Measurements from ENCODE around the gene PCDHGA10.

The PCDHGA10 gene

GRCh38 chr5:141412854-141413539 is at the start of gene PCDHGA10:
Gene PCDHGA10 (plus strand): TSS chr5:141412987. CDS start chr5:141413176, 189 bp downstream.
- peaks cover 33 to 65% (median 52%) of the 10 kb centered on the region in 5 donors for H3K9me3 ChIP-seq (ENCODE audit: control insufficient read depth in 5 of 5, low read length in 5 of 5)
- H3K9ac ChIP-seq (ENCODE audit: low read length in 5 of 5) = peak within 1 kb of the TSS in 3 of 5 donors; percentile 30 to 56 (median 32)
- H3K27me3 ChIP-seq (ENCODE audit: control insufficient read depth in 5 of 5, insufficient read depth in 4 of 5, low read length in 5 of 5) = peaks cover 0 to 10% (median 5%) of the 10 kb centered on the region in 5 donors
- H3K27ac ChIP-seq (ENCODE audit: low read depth, low read length) = no peak within 1 kb of the TSS
- H3K36me3 ChIP-seq (ENCODE audit: control insufficient read depth in 5 of 5, insufficient read depth in 5 of 5, low read length in 5 of 5) = no peaks in the 10 kb centered on the region
- H3K4me3 ChIP-seq (ENCODE audit: low read depth in 1 of 5, low read length in 5 of 5) = peak within 1 kb of the TSS; percentile 56 to 78 (median 68)
- H3K4me1 ChIP-seq (ENCODE audit: control insufficient read depth in 5 of 5, insufficient read depth in 5 of 5, low read length in 5 of 5) = peaks cover 0 to 27% (median 25%) of the 10 kb centered on the region in 5 donors

GRCh38 chr5:141363952-141364660 is 48.7 kb upstream of the PCDHGA10 start, which contains the start of gene PCDHGA5:
Gene PCDHGA5 (plus strand): TSS chr5:141364162. CDS start chr5:141364331, 169 bp downstream.
- peaks cover 0 to 3% (median 0%) of the 10 kb centered on the region in 5 donors for H3K4me1 ChIP-seq (ENCODE audit: control insufficient read depth in 5 of 5, insufficient read depth in 5 of 5, low read length in 5 of 5)
- H3K9ac ChIP-seq (ENCODE audit: low read length in 5 of 5) = no peak within 1 kb of the TSS
- H3K36me3 ChIP-seq (ENCODE audit: control insufficient read depth in 5 of 5, insufficient read depth in 5 of 5, low read length in 5 of 5) = no peaks in the 10 kb centered on the region
- H3K27me3 ChIP-seq (ENCODE audit: control insufficient read depth in 5 of 5, insufficient read depth in 4 of 5, low read length in 5 of 5) = peaks cover 0 to 16% (median 11%) of the 10 kb centered on the region in 5 donors
- H3K4me3 ChIP-seq (ENCODE audit: low read depth in 1 of 5, low read length in 5 of 5) = peak within 1 kb of the TSS; percentile 46 to 61 (median 50)
- no peak within 1 kb of the TSS for H3K27ac ChIP-seq (ENCODE audit: low read depth, low read length)
- H3K9me3 ChIP-seq (ENCODE audit: control insufficient read depth in 5 of 5, low read length in 5 of 5) = peaks cover 46 to 76% (median 68%) of the 10 kb centered on the region in 5 donors

- H3K9me3 ChIP-seq (ENCODE audit: control insufficient read depth in 5 of 5, low read length in 5 of 5) = peaks cover 48 to 77% (median 67%) of the 10 kb centered on the region in 5 donors
- peaks cover 0 to 5% (median 0%) of the 10 kb centered on the region in 5 donors for H3K4me1 ChIP-seq (ENCODE audit: control insufficient read depth in 5 of 5, insufficient read depth in 5 of 5, low read length in 5 of 5)
Measured at GRCh38 chr5:141366016-141366896, 46.5 kb upstream of the PCDHGA10 start.

GRCh38 chr5:141369994-141370848 is 42.6 kb upstream of the PCDHGA10 start, which contains the start of gene PCDHGB3:
Gene PCDHGB3 (plus strand): TSS chr5:141370242. CDS start chr5:141370395, 153 bp downstream.
- Histone ChIP-seq H3K4me1 (ENCODE audit: control insufficient read depth in 5 of 5, insufficient read depth in 5 of 5, low read length in 5 of 5) (peaks cover 0 to 5% (median 0%) of the 10 kb centered on the region in 5 donors), H3K4me3 (ENCODE audit: low read depth in 1 of 5, low read length in 5 of 5) (peak within 1 kb of the TSS; percentile 41 to 74 (median 54)), H3K27ac (ENCODE audit: low read depth, low read length) (no peak within 1 kb of the TSS), H3K9me3 (ENCODE audit: control insufficient read depth in 5 of 5, low read length in 5 of 5) (peaks cover 52 to 77% (median 70%) of the 10 kb centered on the region in 5 donors), H3K27me3 (ENCODE audit: control insufficient read depth in 5 of 5, insufficient read depth in 4 of 5, low read length in 5 of 5) (peaks cover 0 to 19% (median 16%) of the 10 kb centered on the region in 5 donors), H3K36me3 (ENCODE audit: control insufficient read depth in 5 of 5, insufficient read depth in 5 of 5, low read length in 5 of 5) (no peaks in the 10 kb centered on the region), H3K9ac (ENCODE audit: low read length in 5 of 5) (no peak within 1 kb of the TSS)

More at GRCh38 chr5:141366016-141366896, 46.5 kb upstream of the PCDHGA10 start:
- Histone ChIP-seq H3K27me3 (ENCODE audit: control insufficient read depth in 5 of 5, insufficient read depth in 4 of 5, low read length in 5 of 5) (peaks cover 0 to 17% (median 11%) of the 10 kb centered on the region in 5 donors), H3K9ac (ENCODE audit: low read length in 5 of 5) (no peak overlapping the region), H3K4me3 (ENCODE audit: low read depth in 1 of 5, low read length in 5 of 5) (peak overlapping the region in 4 of 5 donors; percentile 13 to 61 (median 32)), H3K27ac (ENCODE audit: low read depth, low read length) (no peak overlapping the region), H3K36me3 (ENCODE audit: control insufficient read depth in 5 of 5, insufficient read depth in 5 of 5, low read length in 5 of 5) (no peaks in the 10 kb centered on the region)

- Histone ChIP-seq H3K9ac (ENCODE audit: low read length in 5 of 5) (no peak overlapping the region), H3K27me3 (ENCODE audit: control insufficient read depth in 5 of 5, insufficient read depth in 4 of 5, low read length in 5 of 5) (peaks cover 0 to 11% (median 9%) of the 10 kb centered on the region in 5 donors), H3K9me3 (ENCODE audit: control insufficient read depth in 5 of 5, low read length in 5 of 5) (peaks cover 48 to 76% (median 68%) of the 10 kb centered on the region in 5 donors), H3K4me3 (ENCODE audit: low read depth in 1 of 5, low read length in 5 of 5) (peak overlapping the region; percentile 32 to 58 (median 54)), H3K36me3 (ENCODE audit: control insufficient read depth in 5 of 5, insufficient read depth in 5 of 5, low read length in 5 of 5) (no peaks in the 10 kb centered on the region), H3K4me1 (ENCODE audit: control insufficient read depth in 5 of 5, insufficient read depth in 5 of 5, low read length in 5 of 5) (peaks cover 0 to 5% (median 0%) of the 10 kb centered on the region in 5 donors), H3K27ac (ENCODE audit: low read depth, low read length) (no peak overlapping the region)
Measured at GRCh38 chr5:141371572-141372475, 41.0 kb upstream of the PCDHGA10 start.

- no peak within 1 kb of the TSS for H3K27ac ChIP-seq (ENCODE audit: low read depth, low read length)
- H3K9me3 ChIP-seq (ENCODE audit: control insufficient read depth in 5 of 5, low read length in 5 of 5) = peaks cover 53 to 80% (median 78%) of the 10 kb centered on the region in 5 donors
- H3K9ac ChIP-seq (ENCODE audit: low read length in 5 of 5) = no peak within 1 kb of the TSS
- H3K27me3 ChIP-seq (ENCODE audit: control insufficient read depth in 5 of 5, insufficient read depth in 4 of 5, low read length in 5 of 5) = peaks cover 0 to 11% (median 9%) of the 10 kb centered on the region in 5 donors
- H3K4me1 ChIP-seq (ENCODE audit: control insufficient read depth in 5 of 5, insufficient read depth in 5 of 5, low read length in 5 of 5) = peaks cover 0 to 5% (median 0%) of the 10 kb centered on the region in 5 donors
- H3K36me3 ChIP-seq (ENCODE audit: control insufficient read depth in 5 of 5, insufficient read depth in 5 of 5, low read length in 5 of 5) = no peaks in the 10 kb centered on the region
- peak within 1 kb of the TSS; percentile 45 to 68 (median 59) for H3K4me3 ChIP-seq (ENCODE audit: low read depth in 1 of 5, low read length in 5 of 5)
Measured at GRCh38 chr5:141373673-141374317, 39.0 kb upstream of the PCDHGA10 start, which contains the start of gene PCDHGA6. Gene PCDHGA6 (plus strand): TSS chr5:141373891. CDS start chr5:141374084, 193 bp downstream.

- Histone ChIP-seq H3K4me3 (ENCODE audit: low read depth in 1 of 5, low read length in 5 of 5) (peak overlapping the region; percentile 45 to 68 (median 59)), H3K9me3 (ENCODE audit: control insufficient read depth in 5 of 5, low read length in 5 of 5) (peaks cover 53 to 82% (median 77%) of the 10 kb centered on the region in 5 donors)
Measured at GRCh38 chr5:141374627-141375026, 38.2 kb upstream of the PCDHGA10 start.

More at GRCh38 chr5:141374627-141375026, 38.2 kb upstream of the PCDHGA10 start:
- Histone ChIP-seq H3K27me3 (ENCODE audit: control insufficient read depth in 5 of 5, insufficient read depth in 4 of 5, low read length in 5 of 5) (peaks cover 0 to 11% (median 9%) of the 10 kb centered on the region in 5 donors), H3K36me3 (ENCODE audit: control insufficient read depth in 5 of 5, insufficient read depth in 5 of 5, low read length in 5 of 5) (no peaks in the 10 kb centered on the region), H3K9ac (ENCODE audit: low read length in 5 of 5) (no peak overlapping the region), H3K27ac (ENCODE audit: low read depth, low read length) (no peak overlapping the region), H3K4me1 (ENCODE audit: control insufficient read depth in 5 of 5, insufficient read depth in 5 of 5, low read length in 5 of 5) (peaks cover 0 to 5% (median 0%) of the 10 kb centered on the region in 5 donors)
